H9 (cell line): ENCODE data around the gene SLC7A5. TPM values are rescaled to one million over a fixed set of nuclear protein-coding genes. Genes with fewer than 3 reads are reported as not detected.

Source experiments
- DNase-seq: peaks from one replicate; pipeline ENCODE4 v3.0.0-alpha.2; 2017
- H2AFZ ChIP-seq: one replicate; pipeline ENCODE4 v1.6.1; 2013; ENCODE audit warnings: mild to moderate bottlenecking, low read length, control low read depth, moderate library complexity
- H2AK5ac ChIP-seq: 2 replicates; pipeline ENCODE4 v1.6.1; 2013; ENCODE audit warnings: low read length, control low read depth, mixed read lengths; ENCODE audit not compliant: insufficient read length
- H2BK120ac ChIP-seq: one replicate; pipeline ENCODE4 v1.6.1; 2013; ENCODE audit warnings: low read depth, mild to moderate bottlenecking, low read length, control low read depth, inconsistent platforms; ENCODE audit not compliant: poor library complexity, severe bottlenecking
- H2BK12ac ChIP-seq: 2 replicates; pipeline ENCODE4 v1.6.1; 2013; ENCODE audit warnings: low read length, control low read depth, mixed read lengths, low read depth; ENCODE audit not compliant: insufficient read length
- H2BK15ac ChIP-seq: 2 replicates; pipeline ENCODE4 v1.6.1; 2013; ENCODE audit warnings: low read depth, low read length, control low read depth
- H2BK20ac ChIP-seq: one replicate; pipeline ENCODE4 v1.6.1; 2013; ENCODE audit warnings: low read depth, mild to moderate bottlenecking, low read length, control low read depth, inconsistent platforms; ENCODE audit not compliant: poor library complexity, severe bottlenecking
- H2BK5ac ChIP-seq: 2 replicates; pipeline ENCODE4 v1.6.1; 2013; ENCODE audit warnings: low read length, control low read depth, mixed read lengths; ENCODE audit not compliant: insufficient read length
- H3K14ac ChIP-seq: 2 replicates; pipeline ENCODE4 v1.6.1; 2013; ENCODE audit warnings: low read length, control low read depth; ENCODE audit not compliant: insufficient read depth
- H3K18ac ChIP-seq: 2 replicates; pipeline ENCODE4 v1.6.1; 2013; ENCODE audit warnings: low read depth, mild to moderate bottlenecking, mixed read lengths, low read length, control low read depth; ENCODE audit not compliant: insufficient read length
- H3K23ac ChIP-seq: 2 replicates; pipeline ENCODE4 v1.6.1; 2013; ENCODE audit warnings: low read length, control low read depth, mixed read lengths, low read depth; ENCODE audit not compliant: insufficient read length
- H3K23me2 ChIP-seq: 2 replicates; pipeline ENCODE4 v1.6.1; 2013; ENCODE audit warnings: low read depth, mild to moderate bottlenecking, mixed read lengths, low read length, control low read depth; ENCODE audit not compliant: insufficient read length, poor library complexity, severe bottlenecking
- H3K27ac ChIP-seq: 2 replicates; pipeline ENCODE4 v1.5.1; 2013; ENCODE audit warnings: low read length, control low read depth, mixed read lengths, low read depth; ENCODE audit not compliant: insufficient read length
- H3K27me3 ChIP-seq: 2 replicates; pipeline ENCODE4 v1.6.1; 2013; ENCODE audit warnings: low read length, control low read depth, inconsistent platforms; ENCODE audit not compliant: insufficient read depth
- H3K4ac ChIP-seq: 2 replicates; pipeline ENCODE4 v1.6.1; 2013; ENCODE audit warnings: low read depth, mild to moderate bottlenecking, control low read depth, inconsistent platforms, low read length, moderate library complexity
- H3K4me1 ChIP-seq: 2 replicates; pipeline ENCODE4 v1.6.1; 2013; ENCODE audit warnings: low read length, control low read depth, inconsistent platforms; ENCODE audit not compliant: insufficient read depth
- H3K4me2 ChIP-seq: 2 replicates; pipeline ENCODE4 v1.6.1; 2013; ENCODE audit warnings: low read length, control low read depth, mixed read lengths; ENCODE audit not compliant: insufficient read length, insufficient read depth
- H3K56ac ChIP-seq: 2 replicates; pipeline ENCODE4 v1.6.1; 2013; ENCODE audit warnings: low read depth, mild to moderate bottlenecking, mixed read lengths, low read length, control low read depth; ENCODE audit not compliant: insufficient read length
- H3K79me1 ChIP-seq: 2 replicates; pipeline ENCODE4 v1.6.1; 2013; ENCODE audit warnings: low read depth, mild to moderate bottlenecking, moderate library complexity, low read length, control low read depth, inconsistent platforms; ENCODE audit not compliant: insufficient read depth, poor library complexity, severe bottlenecking
- H3K79me2 ChIP-seq: 2 replicates; pipeline ENCODE4 v1.6.1; 2013; ENCODE audit warnings: low read length, control low read depth, inconsistent platforms; ENCODE audit not compliant: insufficient read depth
- H3K9ac ChIP-seq: 2 replicates; pipeline ENCODE4 v1.6.1; 2013; ENCODE audit warnings: low read length, control low read depth, mixed read lengths; ENCODE audit not compliant: insufficient read length; ENCODE audit errors: extremely low read depth
- H3K9me3 ChIP-seq: one replicate; pipeline ENCODE4 v1.6.1; 2013; ENCODE audit warnings: low read depth, low read length, inconsistent platforms; ENCODE audit not compliant: control insufficient read depth
- H3T11ph ChIP-seq: one replicate; pipeline ENCODE4 v1.6.1; 2013; ENCODE audit warnings: mild to moderate bottlenecking, low read length, control low read depth, inconsistent platforms
- H4K20me1 ChIP-seq: one replicate; pipeline ENCODE4 v1.6.1; 2013; ENCODE audit not compliant: control insufficient read depth, insufficient read length, insufficient read depth
- H4K5ac ChIP-seq: 2 replicates; pipeline ENCODE4 v1.6.1; 2013; ENCODE audit warnings: low read depth, mild to moderate bottlenecking, mixed read lengths, low read length, control low read depth; ENCODE audit not compliant: insufficient read length
- H4K8ac ChIP-seq: replicated peaks from 2 replicates; pipeline ENCODE4 v1.6.1; 2013; ENCODE audit warnings: low read length, control low read depth, mixed read lengths, low read depth; ENCODE audit not compliant: insufficient read length
- H4K91ac ChIP-seq: 2 replicates; pipeline ENCODE4 v1.6.1; 2013; ENCODE audit warnings: low read depth, mild to moderate bottlenecking, moderate library complexity, mixed read lengths, low read length, control low read depth; ENCODE audit not compliant: insufficient read length
- H3K27ac Mint-ChIP-seq, 3 experiments: 2 replicates in 2 of 3; 3 replicates in 1 of 3; pipeline ENCODE4 v1.8.0; 2020 to 2021; ENCODE audit warnings: mixed read lengths in 3 of 3, mild to moderate bottlenecking in 1 of 3, moderate library complexity in 1 of 3
- H3K27me3 Mint-ChIP-seq: 2 replicates; pipeline ENCODE4 v1.8.0; 2021; ENCODE audit warnings: low read depth, mild to moderate bottlenecking, moderate library complexity, mixed read lengths
- H3K36me3 Mint-ChIP-seq, 3 experiments: 2 replicates in 2 of 3; 3 replicates in 1 of 3; pipeline ENCODE4 v1.8.0; 2020 to 2021; ENCODE audit warnings: low read depth in 3 of 3, mixed read lengths in 3 of 3; ENCODE audit not compliant: insufficient read depth in 1 of 3
- H3K4me1 Mint-ChIP-seq, 2 experiments: 2 replicates each; pipeline ENCODE4 v1.8.0; 2020; ENCODE audit warnings: mixed read lengths in 2 of 2
- H3K4me3 Mint-ChIP-seq, 2 experiments: 2 replicates in 1 of 2; 3 replicates in 1 of 2; pipeline ENCODE4 v1.8.0; 2020 to 2021; ENCODE audit warnings: mild to moderate bottlenecking in 2 of 2, mixed read lengths in 2 of 2, moderate library complexity in 1 of 2
- H3K9me3 Mint-ChIP-seq, 2 experiments: 2 replicates in 1 of 2; 3 replicates in 1 of 2; pipeline ENCODE4 v1.8.0; 2020; ENCODE audit warnings: mild to moderate bottlenecking in 2 of 2, mixed read lengths in 2 of 2, moderate library complexity in 1 of 2
- CTCF ChIP-seq: fragments of 200-600 bp; sonication (generic); conservative IDR thresholded peaks from 3 replicates; pipeline ENCODE4 v1.8.0; 2021; ENCODE audit warnings: antibody characterized with exemption, mild to moderate bottlenecking
- WGBS: extraction: QIAGEN DNeasy Blood & Tissue Kit; methylation state at CpG from one replicate; pipeline ENCODE4 v1.1.7; 2013; ENCODE audit warnings: missing lambda C conversion rate, low lambda C conversion rate, mixed read lengths; ENCODE audit not compliant: insufficient read length; ENCODE audit errors: extremely low coverage; 5-methylcytosine and 5-hydroxymethylcytosine counted together
- total RNA-seq: library from RNA; stranded (reverse); gene quantifications from 2 replicates; pipeline ENCODE4 v1.2.1, GENCODE V29; 2021

The SLC7A5 gene
- total RNA-seq, 1 experiment from 2014 or later, result 217 TPM

- Histone ChIP-seq H2BK15ac (no peak overlapping the region), H2BK5ac (no peak overlapping the region), H2BK120ac (no peak overlapping the region), H3K79me2 (no peaks in the 10 kb centered on the region), H2AFZ (no peak overlapping the region), H3T11ph (no peak overlapping the region), H3K27me3 (no peaks in the 10 kb centered on the region), H4K20me1 (no peaks in the 10 kb centered on the region), H3K4me2 (no peak overlapping the region), H2BK12ac (no peak overlapping the region), H3K9ac (no peak overlapping the region), H3K23me2 (no peaks in the 10 kb centered on the region), H3K23ac (no peak overlapping the region), H3K4ac (no peak overlapping the region), H3K9me3 (no peaks in the 10 kb centered on the region), H4K8ac (no peak overlapping the region), H3K14ac (no peak overlapping the region), H3K4me1 (no peaks in the 10 kb centered on the region), H4K5ac (no peak overlapping the region), H2BK20ac (no peak overlapping the region), H2AK5ac (no peak overlapping the region), H4K91ac (no peak overlapping the region), H3K79me1 (no peaks in the 10 kb centered on the region), H3K18ac (no peak overlapping the region), H3K56ac (no peak overlapping the region), H3K27ac (no peak overlapping the region)
- TF ChIP-seq CTCF, result no peak
- no peak for DNase-seq
- peaks cover 0 to 3% of the 10 kb centered on the region in 2 experiments; a peak in 1 of 4 replicates for H3K4me1 Mint-ChIP-seq
- no peaks in the 10 kb centered on the region for H3K9me3 Mint-ChIP-seq
- H3K4me3 Mint-ChIP-seq, result no peak overlapping the region
- peaks cover 12 to 70% (median 55%) of the 10 kb centered on the region in 3 experiments; a peak in 6 of 7 replicates for H3K36me3 Mint-ChIP-seq
- H3K27me3 Mint-ChIP-seq, result no peaks in the 10 kb centered on the region
- no CpG with 5 or more reads among the region's 17 CpGs for WGBS
- peak overlapping the region in 1 of 3 experiments; percentile 92; a peak in 1 of 7 replicates for H3K27ac Mint-ChIP-seq
Observed at GRCh38 chr16:87836346-87836843, 32.9 kb downstream of the SLC7A5 start.
